ENCODE results near the gene GRK3. TPM values are rescaled to one million over a fixed set of nuclear protein-coding genes. Genes with fewer than 3 reads are reported as not detected.
A peak's percentile ranks its signal among the peaks of the same experiment; 100 is the strongest.

The GRK3 gene
- total RNA-seq, 1 donor from 2014 or later = 4.3 TPM

- intact Hi-C loops (cut with micrococcal nuclease) = no loop called here
- no peak for ATAC-seq
- no peak for DNase-seq
Measured at GRCh38 chr22:25680051-25680450, 115.6 kb downstream of the GRK3 start.

DNA sequence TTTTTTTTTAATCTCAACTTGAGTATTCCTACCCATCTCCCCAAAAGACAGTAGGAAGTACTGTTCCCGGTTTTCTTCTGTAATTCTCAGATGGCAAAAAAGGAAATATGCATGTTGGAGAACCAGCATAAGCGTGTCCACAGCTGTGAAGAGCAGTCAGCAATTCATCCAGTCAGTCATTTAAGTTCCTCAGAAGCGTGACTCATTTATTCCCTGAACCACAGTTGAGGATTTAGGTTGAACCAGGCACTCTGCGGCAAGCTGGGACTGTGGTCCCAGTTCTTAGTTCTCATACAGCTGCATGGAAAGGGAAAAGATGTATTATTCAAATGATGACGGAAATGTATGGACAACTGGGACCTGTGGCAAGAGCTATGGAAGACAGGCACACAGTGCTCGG, 116.5 kb downstream of the GRK3 start:
- intact Hi-C loops (cut with micrococcal nuclease) = no loop called here
- ATAC-seq (peak; percentile 43), DNase-seq (no peak)

- intact Hi-C loops (cut with micrococcal nuclease) = no loop called here
- DNase-seq (no peak), ATAC-seq (no peak)
Measured at GRCh38 chr22:25682109-25682508, 117.6 kb downstream of the GRK3 start.

DNA sequence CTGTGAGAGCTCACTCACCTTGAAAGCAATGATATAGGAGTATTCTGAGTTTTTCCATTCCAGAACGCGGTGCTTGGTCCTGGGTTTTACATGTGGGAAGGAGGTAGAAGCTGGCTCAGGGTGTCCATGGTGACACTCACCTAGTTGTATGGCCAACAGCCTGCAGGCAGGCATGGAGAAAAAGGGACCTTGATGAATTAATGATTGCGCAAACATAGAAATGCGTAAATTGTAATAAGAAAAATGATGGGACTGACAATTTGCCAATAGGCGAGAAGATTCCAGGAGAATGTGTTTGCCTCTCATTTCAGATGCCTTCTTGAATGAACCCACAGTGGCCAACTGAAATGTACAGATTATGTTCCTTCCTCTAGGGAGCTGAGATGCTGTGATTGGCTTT, 124.2 kb downstream of the GRK3 start:
- DNase-seq = no peak
- intact Hi-C loops (cut with micrococcal nuclease) = no loop called here
- no peak for ATAC-seq

GRCh38 chr22:25689631-25690030, 125.2 kb downstream of the GRK3 start:
- ATAC-seq = no peak
- intact Hi-C loops (cut with micrococcal nuclease) = no loop called here

DNA sequence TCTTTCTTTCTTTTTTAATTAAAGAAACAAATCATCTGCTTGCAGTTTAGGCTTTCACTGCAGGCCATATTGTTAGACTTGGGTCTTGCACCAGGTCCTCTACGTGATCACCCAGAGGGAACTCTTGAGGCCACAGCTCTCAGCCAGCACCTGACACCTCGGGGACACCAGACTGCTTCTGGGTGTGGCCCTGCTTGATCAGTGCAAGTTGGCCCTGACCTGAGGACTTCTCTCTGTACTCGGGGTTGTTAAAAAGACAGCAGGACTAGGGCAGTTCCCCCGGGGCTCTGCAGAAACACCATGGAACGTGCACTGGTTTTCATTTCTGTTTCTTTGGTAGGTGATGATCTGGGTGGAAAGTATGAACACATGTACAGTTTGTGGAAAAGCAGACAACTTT, 126.3 kb downstream of the GRK3 start:
- ATAC-seq = peak; percentile 69
- intact Hi-C loops (cut with micrococcal nuclease) = no loop called here

More at GRCh38 chr22:25689631-25690030, 125.2 kb downstream of the GRK3 start:
- no peak for DNase-seq

GRCh38 chr22:25692397-25693267, 128.2 kb downstream of the GRK3 start:
- intact Hi-C loops (cut with micrococcal nuclease) = no loop called here
- DNase-seq (no peak), ATAC-seq (peak; percentile 43)

More for the DNA sequence above, 126.3 kb downstream of the GRK3 start:
- no peak for DNase-seq

GRCh38 chr22:25693268-25693565, 128.7 kb downstream of the GRK3 start:
- intact Hi-C loops (cut with micrococcal nuclease) = no loop called here
- ATAC-seq (no peak), DNase-seq (no peak)

- DNase-seq (no peak), ATAC-seq (peak; percentile 47)
- intact Hi-C loops (cut with micrococcal nuclease) = no loop called here
Measured at GRCh38 chr22:25694196-25694907, 129.9 kb downstream of the GRK3 start.

DNA sequence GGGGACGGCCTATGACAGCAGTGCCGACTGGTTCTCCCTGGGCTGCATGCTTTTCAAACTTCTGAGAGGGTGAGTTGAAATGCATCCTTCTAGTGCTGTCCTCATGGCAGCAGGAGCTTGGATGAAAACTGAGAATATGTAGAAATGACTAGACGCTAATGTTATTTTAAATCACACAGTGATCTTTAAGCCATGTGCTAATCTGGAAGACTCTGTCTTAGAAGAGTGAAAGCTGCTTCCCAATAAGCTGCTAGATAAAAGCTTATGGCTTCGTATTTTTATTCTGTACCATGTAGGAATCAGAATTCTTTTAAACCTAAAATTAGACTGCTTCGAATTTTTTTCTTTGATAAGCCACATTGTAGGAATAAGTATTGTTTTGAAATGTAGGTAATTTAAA, 130.7 kb downstream of the GRK3 start:
- intact Hi-C loops (cut with micrococcal nuclease) = no loop called here
- ATAC-seq (no peak), DNase-seq (no peak)

DNA sequence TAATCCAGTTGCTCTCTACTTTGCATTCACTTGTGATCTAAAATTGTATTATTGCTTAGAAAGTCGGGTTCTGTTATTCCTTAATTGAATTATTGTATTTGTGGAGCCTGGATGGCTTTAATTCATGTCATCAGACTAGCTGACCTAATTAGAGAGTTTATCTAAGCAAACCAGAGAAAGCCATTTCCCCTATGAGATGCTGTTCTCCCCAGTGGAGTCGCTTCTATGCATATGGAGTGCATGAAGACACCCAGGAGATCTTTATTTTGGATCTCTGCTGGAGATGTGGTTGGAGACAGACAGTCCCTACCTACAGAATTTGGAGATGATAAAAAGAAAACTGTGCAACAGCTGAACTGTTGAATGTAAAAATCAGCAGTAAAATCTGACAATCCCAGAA, 132.3 kb downstream of the GRK3 start:
- ATAC-seq = no peak
- DNase-seq = no peak
- intact Hi-C loops (cut with micrococcal nuclease) = no loop called here

GRCh38 chr22:25697181-25697664, 132.7 kb downstream of the GRK3 start:
- intact Hi-C loops (cut with micrococcal nuclease) = no loop called here

GRCh38 chr22:25697978-25698377, 133.5 kb downstream of the GRK3 start:
- DNase-seq (no peak), ATAC-seq (no peak)
- intact Hi-C loops (cut with micrococcal nuclease) = no loop called here

More at GRCh38 chr22:25697181-25697664, 132.7 kb downstream of the GRK3 start:
- DNase-seq (no peak), ATAC-seq (no peak)

GRCh38 chr22:25698461-25698860, 134.0 kb downstream of the GRK3 start:
- intact Hi-C loops (cut with micrococcal nuclease) = no loop called here
- DNase-seq (no peak), ATAC-seq (no peak)

DNA sequence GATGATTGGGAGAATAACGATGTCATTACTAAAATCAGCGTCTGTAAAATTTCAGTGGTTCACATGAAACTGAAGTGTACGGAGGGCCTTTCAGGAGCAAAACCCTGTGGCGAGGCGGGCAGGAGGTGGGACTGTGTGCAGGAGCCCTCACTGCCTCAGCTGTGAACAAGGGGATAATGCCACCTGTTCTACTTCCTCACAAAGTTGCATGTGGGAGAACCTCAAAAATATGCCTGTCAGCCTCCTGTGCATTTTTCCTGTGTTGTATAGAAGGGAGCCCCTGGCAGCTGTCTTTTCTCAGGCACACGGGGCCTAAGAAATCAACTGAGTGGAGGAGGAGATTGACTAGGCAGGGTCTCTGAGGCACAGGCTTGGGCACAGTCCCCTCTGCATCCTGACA, 134.5 kb downstream of the GRK3 start:
- intact Hi-C loops (cut with micrococcal nuclease) = no loop called here
- no peak for ATAC-seq
- no peak for DNase-seq

DNA sequence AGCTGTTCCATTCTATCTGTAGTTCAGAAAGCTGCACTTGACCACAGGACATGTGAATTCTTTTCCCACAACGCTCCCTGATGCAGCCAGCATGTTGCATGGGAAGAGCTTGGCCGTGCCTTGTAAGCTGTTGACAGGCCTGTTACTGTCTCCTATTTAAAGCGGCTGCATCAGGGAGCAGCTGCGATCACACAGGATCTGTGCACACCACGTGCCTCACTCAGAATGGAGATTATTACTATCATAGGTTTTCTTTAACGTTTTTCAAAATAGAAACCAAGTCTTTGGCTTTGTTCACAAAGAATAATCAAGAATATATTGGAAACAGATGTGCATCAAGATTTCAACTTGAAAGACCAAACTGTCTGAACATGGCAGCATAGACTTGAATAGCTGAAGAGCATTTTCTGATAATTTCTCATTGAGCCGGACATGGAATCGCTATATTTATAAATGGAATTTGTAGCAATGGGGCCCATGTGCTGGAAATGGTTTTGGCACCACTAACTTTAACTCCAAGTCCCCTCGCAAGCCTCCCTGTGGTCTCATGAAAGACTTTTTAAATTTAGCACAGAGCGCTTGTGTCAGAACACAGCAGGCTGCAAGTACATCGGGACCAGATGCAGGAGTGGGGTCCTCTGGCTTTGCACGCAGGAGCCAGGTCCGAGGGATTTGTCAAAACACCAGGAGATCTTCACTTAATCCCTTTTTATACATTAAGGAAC, 136.7 kb downstream of the GRK3 start:
- DNase-seq (peak; percentile 58), ATAC-seq (peak; percentile 98)
- intact Hi-C loops (cut with micrococcal nuclease) = loop anchor here (5.0 kb wide), 1 partner anchor 239 kb away; no protein-coding TSS in a partner anchor

GRCh38 chr22:25702040-25702439, 137.6 kb downstream of the GRK3 start:
- ATAC-seq (peak; percentile 65), DNase-seq (no peak)
- intact Hi-C loops (cut with micrococcal nuclease) = loop anchor here (5.0 kb wide), 1 partner anchor 240 kb away; no protein-coding TSS in a partner anchor

DNA sequence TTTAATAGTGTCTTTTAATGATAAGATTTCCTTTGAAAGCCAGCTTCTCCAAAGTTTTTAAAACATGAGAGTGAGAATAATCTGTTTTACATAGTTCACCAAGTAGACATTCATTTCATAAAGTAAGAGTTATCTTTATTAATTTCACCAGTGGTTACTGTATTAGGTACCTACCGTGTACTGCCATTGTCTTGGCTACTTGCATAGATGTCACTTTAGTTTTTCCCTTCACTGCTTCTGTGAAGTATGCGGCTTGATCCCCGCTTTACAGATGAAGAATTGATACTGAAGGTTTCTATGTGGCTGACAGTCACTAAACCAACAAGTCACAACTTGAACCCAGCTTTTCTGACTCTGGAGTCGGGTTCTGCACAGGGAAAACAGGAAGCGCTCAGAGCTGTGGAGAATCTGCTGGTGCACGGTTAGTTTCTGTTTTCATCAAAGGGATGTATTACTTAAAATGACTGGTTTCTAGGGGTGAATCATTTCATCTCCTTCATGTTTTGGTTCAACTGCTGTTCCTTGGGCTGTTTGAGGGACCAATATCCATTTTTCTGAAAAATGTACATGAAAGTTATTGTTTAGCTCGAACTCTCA, 138.2 kb downstream of the GRK3 start:
- no peak for DNase-seq
- intact Hi-C loops (cut with micrococcal nuclease) = loop anchor here (5.0 kb wide), 1 partner anchor 240 kb away; no protein-coding TSS in a partner anchor
- ATAC-seq = no peak

DNA sequence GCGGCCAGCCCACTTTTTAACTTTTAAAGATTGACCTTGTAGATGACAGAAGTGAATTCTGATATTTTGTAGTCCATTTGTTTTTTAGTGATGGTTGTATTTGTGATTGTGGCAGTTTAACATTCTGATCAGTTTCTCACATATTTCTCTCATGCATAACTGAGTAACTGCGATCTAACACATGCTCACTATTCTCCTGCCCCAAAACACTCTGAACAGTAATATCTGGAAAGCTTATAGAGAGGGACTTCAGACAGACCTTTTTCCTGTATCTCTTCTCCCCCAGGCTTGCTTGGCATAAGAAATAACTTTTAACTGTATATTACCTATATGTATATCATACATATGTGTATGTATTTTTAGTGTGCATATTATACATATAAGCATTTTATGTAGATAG, 140.2 kb downstream of the GRK3 start:
- intact Hi-C loops (cut with micrococcal nuclease) = loop anchor here (5.0 kb wide), 1 partner anchor 242 kb away; no protein-coding TSS in a partner anchor

More for the DNA sequence above, 140.2 kb downstream of the GRK3 start:
- no peak for DNase-seq
- ATAC-seq = no peak
